D341Med (cell line): ENCODE measurements around the gene INF2.
"Not testable (repeated sequence)": the region's sequence is repeated elsewhere in the genome, so short reads cannot be mapped to it uniquely, and the experiment has no call there.

Source experiments
- DNase-seq: peaks from one replicate; pipeline ENCODE4 v3.0.0; 2012; ENCODE audit warnings: low spot score

The INF2 gene

DNA sequence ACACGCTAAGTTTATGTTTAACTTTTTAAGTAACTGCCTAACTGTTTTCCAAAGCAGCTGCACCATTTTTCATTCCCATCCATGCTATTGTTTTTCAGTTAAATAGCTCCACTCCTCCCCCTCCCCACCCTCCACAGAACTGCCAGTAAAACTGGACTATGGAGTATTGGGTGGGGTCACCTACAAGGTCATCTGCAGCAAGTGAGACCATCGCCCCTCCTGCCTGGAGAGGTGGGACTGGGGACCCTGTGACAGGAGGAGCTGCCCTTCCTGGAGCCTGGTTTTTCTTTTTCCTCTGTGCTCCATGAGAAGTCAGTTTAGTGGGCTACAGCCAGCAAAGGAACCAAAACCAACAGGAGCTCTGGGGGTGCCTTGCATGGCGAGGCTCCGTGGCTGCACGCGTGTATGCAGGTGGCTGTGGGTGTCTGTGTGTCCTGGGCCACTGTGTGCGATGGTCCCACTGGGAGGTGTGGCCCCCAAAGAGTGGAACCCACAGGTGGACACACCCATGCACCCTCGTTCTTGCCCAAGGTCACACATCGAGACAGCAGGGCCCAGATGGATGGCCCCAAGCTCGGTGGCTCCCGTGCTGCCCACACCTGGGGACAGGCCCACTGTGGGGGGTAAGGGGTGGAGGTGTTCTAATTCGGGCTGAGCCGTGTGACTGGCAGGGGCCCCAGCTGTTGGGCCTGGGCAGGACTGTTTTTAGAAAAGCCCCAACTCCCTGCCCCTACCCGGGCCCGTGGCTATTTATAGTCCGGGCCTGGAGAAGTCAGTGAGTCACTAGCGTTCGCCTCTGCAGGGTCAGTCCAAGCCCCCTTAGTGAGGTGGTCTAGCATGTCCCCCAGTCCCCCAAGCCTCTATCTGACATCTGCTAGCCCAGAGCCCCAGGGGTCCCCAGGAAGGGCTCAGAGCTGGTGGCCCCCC is 32.4 kb downstream of the INF2 start:
- no peak for DNase-seq

DNA sequence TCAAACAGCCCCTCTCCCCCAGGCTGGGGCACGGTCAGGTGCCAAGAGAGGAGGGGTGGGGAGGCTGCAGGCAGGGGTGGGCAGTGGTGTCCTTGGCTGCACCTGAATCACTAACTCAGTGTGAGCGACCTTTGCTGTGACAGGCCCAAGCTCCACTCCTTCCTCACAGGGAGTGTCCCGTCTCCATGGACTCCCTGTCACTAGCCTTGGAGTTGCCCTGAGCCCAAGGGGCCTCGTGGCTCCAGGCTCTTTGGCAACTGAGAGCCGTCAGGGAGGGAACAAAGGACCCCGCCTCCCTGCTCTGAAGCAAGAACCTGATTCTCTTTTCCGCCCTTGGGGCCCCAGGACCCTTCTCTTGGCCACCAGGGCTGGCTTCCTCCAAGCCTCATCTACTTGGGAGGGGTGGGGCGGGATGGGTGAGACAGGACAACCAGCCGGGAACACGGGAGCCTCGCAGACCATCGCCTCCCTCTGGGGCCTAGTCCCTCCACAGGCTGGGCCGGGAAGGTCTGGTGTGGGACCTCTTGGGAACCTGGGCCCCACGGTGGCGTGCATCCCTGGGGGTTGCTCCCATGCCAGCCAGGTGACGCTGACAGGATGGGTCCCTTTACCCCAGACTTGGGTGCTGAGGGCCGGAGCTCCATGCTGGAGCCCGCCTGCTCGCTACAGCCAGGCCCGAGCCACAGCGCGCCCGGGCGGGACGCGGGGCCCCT is 33.7 kb downstream of the INF2 start:
- DNase-seq: no peak

DNA sequence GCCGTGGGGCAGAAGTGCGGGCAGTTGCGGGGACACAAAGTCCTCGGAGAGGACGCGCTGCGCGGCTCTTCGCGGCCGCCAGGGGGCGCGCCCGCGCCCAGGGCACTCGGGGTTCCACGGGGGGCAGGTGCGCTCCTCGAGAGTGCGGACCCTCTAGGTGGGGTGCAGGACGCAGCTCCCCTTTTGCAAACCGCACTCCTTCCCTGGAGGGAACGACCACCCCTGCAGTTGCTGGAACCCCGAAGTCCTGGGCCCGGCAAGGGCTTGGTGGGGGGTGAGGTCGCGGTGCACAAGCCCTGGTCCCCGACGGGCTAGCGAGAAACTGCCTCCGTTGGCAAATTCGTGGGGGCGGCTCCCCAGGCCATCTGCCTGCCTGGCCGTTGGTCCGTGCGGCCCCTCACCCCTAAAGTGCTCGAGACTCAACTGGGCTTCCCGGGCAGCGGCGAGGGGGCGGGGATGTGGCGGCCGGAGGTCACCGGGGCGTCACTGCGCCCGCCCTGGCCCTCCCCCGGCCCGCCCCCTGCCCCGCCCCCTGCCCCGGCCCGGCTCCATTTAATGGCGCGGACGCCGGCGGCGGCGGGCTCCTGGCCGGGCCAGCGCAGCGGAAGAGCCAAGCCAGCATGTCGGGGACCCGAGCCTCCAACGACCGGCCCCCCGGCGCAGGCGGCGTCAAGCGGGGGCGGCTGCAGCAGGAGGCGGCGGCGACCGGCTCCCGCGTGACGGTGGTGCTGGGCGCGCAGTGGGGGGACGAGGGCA is 34.4 kb downstream of the INF2 start, which contains the start of gene ADSS1:
Gene ADSS1, plus strand, starts transcription at position 579 of the 756 bp plus-strand sequence. Its CDS starts 42 bp downstream, at position 621.
- peak; percentile 88 for DNase-seq

DNA sequence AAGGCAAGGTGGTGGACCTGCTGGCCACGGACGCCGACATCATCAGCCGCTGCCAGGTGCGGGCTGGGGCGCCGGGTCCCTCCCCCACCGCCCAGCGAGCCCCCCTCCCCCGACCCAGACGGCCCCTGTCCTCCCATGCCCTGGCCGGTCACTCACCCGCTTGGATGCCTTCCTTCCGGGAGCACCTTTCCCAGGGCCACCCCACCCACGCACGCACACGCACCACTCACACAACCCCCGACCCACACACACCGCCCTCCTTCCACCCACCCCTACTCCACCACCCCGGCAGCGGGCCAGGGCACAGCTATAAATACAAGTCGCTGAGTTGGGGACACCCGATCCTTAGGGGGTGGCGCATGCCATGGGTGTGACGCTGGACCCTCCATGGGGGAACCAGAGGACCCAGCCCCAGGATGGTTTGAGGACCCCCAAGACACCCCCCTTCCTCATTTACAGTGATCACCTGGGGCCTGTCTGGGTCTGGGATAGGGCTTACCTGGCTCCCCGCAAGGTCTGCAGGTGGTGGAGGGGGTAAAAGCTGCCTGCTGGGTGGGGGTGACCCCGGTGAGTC is 35.1 kb downstream of the INF2 start:
- DNase-seq: peak; percentile 55

DNA sequence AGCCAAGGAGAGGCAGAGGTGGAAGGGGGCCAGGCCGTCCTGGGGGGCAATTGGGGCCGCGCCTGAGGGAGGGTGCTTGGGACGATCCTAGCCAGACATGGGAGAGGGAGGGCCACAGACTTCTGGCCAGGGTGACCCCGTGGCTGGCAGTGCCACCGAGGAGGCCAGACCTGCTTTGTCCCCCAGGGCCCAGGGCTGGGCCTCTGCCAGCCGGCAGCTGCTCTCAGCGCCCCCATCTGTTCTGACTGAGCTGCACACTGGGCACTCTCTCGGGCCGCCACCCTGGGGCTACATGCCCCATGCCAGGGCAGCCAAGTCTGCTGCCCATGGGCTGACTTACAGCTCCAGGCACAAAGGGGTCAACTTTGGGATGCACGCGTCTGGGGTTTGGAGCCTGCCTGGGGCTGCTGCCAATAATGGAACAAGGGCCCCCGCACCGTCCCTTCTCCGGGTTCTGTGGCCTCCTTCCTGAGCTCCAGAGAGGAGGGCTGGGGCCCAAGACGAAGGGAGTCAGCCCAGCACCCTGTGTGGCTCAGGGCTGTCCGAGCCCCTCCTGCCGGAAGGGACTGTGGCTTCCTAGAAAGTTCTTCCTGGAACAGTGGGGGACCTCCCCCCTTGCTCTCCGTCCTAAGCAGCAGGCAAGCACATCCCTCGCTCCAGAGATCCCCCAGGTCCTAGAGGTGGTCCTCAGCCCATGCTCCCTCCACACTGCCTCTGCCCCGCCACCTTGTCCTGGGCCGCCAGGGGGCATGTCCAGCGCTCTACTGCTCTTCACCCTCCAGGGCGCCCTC is 35.8 kb downstream of the INF2 start:
- DNase-seq: no peak

DNA sequence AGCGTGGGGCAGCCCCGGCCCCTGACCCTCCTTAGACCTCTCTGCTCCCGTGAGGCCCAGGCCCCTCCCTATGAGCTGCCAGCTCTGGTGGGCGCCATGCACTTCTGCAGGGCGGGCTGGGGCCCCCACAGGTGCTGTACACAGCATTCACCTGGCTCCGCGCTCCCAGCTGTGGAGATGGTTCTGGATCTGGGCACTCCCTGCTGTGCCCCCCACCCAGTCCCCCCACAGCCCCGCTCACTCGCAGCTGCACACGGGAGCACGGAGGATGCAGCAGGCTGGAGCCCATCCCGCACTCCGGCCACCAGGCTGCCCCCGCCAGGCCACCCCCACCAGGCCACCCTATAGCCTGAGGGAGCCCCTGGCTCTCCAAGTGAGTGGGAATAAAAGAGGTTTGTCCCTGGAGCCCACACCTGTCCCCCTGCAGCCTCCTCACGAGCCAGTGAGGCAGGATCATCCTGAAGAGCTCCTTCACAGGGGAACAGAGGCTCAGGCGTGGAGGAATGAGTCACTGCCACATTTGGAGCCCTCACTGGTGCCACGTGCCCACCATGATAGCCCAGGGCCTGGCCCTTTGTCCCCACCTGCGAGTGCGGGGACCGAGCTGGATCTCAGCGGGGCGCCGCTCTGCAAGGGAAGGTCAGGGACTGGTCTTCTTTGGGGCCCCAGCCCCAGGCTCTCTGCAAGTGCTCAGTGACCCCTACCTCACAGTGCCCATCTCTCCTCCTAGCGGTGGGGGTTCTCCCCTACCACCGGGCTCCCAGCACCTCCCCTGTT is 36.5 kb downstream of the INF2 start:
- no peak for DNase-seq

DNA sequence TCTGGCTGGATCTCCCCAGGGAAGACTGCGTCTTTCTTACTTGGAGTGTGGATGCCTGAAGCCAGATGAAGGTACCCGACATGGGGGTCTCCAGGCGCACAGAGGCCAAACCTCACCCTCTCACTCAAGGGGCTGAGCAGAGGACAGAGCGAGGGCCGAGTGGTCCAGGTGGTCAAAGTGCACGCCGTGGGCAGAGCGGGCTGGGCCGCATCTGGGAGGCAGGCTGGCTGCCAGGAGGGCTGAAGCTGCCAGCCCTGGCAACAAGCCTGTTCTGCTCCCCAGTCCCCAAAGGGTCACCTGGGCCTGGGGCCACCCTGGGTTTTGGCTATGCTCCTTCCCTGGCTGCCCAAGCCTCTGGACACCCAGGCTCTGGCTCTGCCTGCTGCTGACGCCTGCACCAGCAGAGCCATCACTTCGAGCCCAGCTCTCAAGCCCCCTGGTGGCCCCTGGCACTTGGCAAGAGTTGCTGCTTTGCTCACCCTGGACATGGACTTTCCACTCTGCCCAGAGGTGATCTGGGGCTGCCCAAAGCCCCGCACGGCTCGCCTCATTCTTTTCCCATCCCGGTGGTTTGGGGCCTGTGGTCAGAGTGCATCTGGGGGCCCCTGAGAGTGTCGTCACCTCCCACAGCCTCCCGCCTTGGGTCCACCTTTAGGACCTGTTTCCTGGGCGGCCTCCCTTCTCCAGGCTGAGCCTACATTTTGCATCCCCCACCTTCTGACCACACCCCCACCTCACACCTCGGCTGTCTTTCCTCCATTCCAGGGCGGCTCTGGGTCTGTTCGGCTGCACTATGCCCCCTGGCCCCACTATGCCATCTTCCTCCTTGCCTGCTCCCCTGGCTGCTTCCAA is 37.4 kb downstream of the INF2 start:
- no peak for DNase-seq

DNA sequence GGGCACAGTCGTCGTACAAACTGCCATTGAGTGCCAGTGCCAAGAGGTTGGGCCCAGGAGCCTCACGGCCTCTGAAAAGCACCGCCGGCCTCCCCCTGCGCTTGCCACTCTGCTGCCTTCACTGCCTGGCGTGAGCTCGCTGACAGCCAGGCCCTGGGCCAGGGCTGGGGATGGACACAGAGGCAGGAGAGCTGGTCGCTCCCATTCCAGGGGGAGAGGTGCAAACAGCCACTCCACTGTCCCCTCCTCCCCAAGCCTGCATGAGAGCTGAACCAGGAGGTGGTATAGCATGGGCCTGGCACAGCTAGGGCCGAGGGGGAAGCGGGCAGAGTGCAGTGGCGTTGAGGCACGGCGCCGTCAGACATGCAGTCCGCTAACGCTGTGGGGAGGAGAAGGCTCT is 39.2 kb downstream of the INF2 start:
- no peak for DNase-seq

DNA sequence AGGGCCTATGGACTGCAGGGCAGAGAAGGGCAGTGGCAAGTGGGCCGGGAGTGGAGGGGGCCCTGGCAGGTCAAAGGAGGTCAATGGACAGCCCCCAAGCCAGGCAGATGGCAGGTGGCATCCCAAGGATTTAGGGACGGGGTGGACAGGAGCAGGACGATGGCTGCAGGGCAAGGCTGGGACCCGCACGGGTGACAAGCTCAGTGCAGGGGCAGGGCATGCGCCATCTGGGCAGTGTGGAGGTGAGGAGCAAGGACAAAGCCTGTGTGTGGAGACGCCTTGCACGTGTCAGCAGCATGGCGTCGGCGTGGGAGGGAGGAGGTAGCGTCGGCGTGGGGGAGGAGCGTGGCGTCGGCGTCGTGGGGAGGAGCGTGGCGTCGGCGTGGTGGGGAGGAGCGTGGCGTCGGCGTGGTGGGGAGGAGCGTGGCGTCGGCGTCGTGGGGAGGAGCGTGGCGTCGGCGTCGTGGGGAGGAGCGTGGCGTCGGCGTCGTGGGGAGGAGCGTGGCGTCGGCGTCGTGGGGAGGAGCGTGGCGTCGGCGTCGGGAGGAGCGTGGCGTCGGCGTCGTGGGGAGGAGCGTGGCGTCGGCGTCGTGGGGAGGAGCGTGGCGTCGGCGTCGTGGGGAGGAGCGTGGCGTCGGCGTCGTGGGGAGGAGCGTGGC is 39.9 kb downstream of the INF2 start:
- not testable (repeated sequence) for DNase-seq

DNA sequence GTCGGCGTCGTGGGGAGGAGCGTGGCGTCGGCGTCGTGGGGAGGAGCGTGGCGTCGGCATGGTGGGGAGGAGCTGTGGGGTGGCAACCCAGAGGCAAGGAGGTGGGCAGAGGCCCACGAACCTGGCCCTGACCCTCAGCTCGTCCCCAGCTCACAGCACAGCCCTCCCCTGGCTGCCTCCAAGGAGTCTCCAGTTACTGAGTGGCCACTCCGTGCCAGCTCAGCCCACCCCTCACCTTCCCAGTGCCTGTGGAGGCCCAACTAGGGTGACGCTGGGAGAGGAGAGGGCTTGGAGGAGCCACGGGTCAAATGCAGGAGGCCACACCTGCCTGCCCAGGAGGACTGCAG is 40.4 kb downstream of the INF2 start:
- DNase-seq: no peak

DNA sequence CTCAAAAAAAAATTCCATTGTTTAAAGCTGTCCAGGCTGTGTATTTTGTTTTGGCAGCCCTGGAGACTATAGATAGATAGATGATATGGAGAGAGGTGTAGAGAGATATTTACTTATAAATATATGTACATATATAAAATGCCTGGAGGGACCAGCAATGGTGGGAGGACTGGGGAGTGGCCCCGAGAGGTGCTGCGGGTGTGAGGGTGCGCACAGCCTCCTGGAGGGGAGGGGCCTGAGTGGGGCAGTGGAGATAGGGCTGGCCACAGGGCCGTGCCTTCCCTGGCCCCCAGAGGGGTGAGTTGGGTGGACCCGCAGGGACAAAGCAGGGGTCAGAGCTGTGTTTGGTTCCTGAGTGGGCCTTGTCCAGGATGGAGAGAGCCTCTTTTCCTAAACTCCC is 41.1 kb downstream of the INF2 start:
- DNase-seq: no peak

DNA sequence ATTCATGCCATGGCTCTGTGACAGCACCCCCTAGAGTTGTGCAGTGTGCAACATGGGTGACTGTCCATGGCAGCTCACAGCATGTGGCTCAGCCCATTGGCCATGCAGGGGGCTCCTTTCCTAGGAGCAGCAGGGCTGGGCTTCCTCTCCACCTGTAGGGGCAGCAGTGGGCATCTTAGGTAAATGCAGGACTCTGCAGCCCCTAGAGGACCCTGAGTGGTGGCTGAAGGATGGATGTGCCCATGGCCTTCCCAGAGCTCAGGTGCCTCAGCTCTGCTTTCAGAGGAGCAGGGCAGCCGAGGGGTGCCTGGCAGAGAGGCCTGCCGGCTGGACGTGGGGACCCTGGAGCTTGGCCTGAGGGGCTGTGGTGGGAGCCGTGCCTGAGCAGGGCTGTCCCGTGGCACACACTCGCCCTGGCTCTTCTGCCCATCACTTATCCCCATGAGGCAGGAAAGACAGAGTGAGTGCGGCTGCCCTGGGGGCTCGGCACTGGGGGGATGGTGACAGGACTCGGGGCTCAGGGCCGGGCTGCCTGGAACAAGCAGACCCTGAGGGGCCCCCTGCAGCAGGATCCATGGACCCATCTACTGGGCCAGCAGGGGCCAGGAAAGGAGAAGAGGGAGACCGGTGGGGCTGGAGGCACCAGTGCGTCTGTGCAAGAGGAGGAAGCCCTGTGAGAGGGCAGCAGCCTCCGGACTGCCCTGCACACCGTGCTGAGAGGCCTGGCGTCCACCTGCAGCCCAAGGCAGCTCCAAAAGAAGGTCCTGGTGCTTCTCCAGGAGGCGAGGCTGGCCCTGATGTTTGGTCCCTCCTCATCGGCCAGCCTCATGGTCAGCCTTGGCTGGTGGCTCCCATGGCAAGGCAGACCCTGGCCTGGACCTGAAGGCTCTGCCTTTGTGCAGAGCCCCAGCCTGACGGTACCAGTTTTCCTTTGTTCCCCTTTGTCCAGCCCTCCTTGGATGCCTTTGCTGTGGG is 42.2 kb downstream of the INF2 start:
- DNase-seq: no peak

DNA sequence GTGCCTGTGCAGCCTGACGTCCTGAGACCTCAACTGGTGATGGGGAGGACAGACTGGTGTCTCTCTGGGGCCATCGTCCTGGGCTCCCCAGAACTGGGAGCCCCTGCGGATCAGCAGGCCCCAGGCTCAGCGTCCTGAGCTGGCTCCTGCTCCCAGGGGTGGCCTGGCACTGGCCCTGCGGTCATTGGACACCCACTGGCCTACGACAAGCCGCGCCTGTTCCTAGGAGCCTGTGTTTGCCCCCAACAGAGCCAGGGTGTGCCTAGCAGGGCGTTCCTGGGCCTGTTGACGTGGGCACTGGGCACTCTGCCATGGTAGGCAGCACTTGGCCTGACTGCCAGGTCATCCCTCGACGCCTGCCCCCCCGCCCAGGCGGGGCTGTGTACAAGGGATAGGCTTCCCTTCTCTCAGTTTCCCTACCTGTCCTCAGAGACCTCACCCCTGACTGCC is 43.0 kb downstream of the INF2 start:
- DNase-seq: no peak

DNA sequence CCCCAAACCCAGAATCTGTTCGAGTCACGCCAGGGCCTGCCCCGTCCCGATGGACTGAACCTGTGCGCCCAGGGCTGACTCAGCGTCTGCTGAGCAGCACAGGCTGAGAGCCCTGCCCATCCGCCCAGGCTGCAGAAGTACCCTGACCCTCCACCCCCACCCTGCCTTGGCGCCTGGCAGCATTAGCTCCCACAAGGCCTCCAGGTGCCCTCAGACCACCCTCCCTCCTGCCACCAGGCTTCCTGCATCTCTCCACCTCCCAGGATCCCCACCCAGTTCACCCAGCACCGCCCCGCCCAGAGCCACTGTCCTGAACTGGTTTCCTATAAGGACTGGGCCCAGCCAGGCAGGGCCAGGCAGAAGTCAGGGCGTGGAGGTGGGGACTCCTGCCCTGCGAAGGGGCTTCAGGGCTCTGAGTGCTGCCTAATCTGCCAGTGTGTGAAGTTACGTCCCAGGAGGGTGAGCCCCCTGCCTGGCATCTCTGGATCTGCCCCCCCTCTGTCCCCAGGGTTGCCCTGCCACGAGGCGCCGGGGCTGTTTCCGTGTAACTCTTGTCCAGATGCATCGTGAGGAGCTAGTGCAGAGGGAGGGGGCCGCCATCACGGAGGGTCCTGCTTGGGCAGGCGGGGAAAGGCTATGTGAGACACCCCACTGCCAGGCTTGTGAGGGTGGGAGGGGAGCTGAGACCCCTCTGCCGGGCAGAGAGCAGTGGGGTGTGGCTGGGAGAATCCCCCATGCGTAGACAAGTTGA is 43.7 kb downstream of the INF2 start:
- no peak for DNase-seq

DNA sequence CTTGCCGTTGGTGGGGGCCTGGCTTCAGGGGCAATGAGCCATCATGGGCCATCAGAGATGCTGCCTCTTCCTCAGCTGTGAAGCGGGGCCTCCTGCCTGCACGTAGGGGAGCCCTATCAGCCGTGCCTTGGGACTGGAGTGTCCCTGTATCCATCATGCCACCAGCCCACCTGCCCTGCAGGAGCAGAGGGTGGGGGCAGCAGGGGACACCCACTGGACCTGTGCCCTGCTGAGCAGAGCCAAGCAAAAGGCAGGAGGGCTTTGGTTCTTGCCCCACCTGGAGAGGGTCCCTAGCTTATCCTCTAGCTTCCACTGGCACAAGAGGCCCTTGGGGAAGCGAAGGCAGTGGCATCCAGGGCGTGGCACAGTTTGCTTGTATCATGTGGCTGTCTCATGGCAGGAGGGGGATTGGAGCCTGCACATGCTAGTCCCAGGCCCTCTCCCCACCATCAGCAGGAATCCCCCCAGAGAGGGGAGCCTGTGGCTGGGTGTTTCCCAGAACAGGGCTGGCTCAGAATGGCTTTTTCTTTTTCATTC is 44.7 kb downstream of the INF2 start:
- DNase-seq: no peak

DNA sequence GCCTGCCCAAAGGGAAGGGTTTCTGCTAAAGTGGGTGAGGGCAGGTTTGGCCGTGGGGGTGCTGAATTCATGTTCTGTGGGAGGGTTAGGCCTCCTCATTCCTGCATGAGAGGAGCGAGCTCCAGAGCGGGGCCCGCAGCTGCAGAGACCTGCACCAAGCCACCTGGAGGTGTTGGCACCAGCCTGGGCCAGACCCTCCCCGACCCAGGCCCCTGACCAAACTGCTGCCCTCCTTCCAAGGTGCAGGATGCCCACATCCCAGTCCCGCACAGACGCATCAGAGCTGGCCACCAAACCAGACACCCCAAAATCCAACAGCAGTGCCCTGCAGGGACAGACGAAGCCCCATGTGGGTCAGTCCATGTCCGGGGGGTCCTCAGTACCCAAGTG is 45.2 kb downstream of the INF2 start:
- no peak for DNase-seq
